ENCODE results near the gene ARL6IP5.
A peak's percentile ranks its signal among the peaks of the same experiment; 100 is the strongest.

Gene ARL6IP5, protein sequence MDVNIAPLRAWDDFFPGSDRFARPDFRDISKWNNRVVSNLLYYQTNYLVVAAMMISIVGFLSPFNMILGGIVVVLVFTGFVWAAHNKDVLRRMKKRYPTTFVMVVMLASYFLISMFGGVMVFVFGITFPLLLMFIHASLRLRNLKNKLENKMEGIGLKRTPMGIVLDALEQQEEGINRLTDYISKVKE

DNA sequence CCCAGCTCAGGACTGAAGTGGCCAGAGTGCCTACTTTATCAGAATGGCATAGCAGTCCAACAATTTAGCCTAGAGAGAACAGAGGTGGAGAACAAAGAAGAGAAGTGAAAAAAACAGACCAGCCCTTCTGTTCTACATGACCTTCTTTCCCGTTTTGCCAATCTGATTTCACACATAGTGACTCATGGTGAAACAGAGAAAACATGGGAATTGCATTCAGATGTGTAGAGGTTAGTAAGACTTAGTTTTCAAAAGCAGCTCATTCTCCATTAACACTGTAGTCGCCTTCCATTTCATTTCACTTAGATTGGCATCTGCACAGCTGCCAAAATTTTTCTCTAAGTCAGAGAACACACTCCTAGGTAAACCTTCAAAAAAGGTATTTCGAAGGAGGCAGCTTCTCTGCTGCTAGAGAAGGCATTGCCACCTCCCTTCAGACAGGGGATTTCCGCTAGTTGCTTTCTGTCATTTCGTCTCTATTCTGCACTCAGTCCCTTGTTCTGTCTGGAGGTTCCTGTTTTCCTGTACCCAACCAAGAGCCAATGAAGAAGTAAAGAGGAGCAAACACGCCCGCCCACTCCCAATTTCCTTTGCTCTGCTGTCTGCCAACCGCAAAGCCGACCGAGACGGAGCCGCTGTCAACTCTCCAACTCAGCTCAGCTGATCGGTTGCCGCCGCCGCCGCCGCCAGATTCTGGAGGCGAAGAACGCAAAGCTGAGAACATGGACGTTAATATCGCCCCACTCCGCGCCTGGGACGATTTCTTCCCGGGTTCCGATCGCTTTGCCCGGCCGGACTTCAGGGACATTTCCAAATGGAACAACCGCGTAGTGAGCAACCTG is at the start of gene ARL6IP5:
Gene ARL6IP5 (plus strand): TSS at position 612 of the 842 bp plus-strand sequence. CDS start 111 bp downstream, at position 723.
- DNase-seq (ENCODE audit: low read depth) = peak; percentile 93

DNA sequence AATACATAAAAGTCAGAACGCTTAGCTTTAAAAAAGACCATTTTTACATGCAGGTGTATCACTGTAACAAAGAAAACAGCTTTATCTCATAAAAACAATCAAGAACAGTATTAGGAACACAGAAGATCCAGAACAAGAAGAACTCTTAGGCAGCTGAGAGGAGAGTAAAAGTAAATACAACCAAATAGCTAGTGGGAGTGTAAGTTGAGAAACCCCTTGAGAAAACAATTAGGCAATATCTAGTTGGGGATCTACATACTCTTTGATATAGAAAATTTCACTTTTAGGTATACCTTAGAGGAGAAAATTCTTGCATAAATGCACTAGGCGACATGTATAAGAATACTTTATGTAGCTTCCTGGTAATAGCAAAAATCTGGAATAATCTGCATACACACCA is 40.1 kb upstream of the ARL6IP5 start:
- DNase-seq (ENCODE audit: low read depth) = no peak

DNA sequence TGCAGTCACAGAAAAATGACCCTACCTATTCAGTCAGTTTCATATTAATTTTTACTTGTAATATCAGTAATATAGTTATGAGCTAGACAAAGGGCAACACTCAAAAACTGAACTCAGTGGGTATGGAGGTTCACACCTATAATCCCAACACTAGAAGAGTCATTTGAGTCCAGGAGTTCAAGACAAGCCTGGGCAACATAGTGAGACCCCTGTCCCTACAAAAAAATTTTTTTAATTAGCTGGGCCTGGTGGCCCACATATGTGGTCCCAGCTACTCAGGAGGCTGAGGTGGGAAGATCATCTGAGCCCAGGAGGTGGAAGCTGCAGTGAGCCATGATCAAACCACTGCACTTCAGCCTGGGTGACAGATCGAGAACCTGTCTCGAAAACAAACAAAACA is 35.7 kb upstream of the ARL6IP5 start:
- DNase-seq (ENCODE audit: low read depth) = no peak

GRCh38 chr3:69051756-69052471 is 32.8 kb upstream of the ARL6IP5 start, which contains the start of gene TMF1:
Gene TMF1, minus strand, starts transcription at chr3:69052333. Its CDS starts 247 bp downstream, at chr3:69052086.
- DNase-seq (ENCODE audit: low read depth) = peak; percentile 99

DNA sequence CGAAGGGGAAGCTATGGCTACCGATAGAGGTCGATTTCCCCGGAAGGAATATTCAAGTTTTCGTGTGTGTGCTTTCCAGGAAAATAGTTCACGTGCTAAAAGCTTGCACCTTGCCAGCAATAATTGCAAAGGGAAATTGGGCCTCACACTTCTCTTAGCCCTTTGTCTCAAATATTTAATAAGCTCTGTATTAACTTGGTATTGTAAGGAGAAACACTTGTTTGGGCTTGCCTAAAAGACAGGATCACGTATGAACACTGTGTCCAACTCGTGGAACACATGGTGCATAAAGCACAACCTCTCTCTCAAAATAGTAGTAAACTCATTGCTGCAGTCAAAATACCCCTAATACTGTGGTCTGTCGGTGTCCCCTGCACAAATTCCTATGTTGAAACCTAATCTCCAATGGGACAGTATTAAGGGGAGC is 32.3 kb upstream of the ARL6IP5 start:
- no peak for DNase-seq (ENCODE audit: low read depth)

GRCh38 chr3:69058180-69058946 is 26.4 kb upstream of the ARL6IP5 start:
- DNase-seq (ENCODE audit: low read depth) = no peak

GRCh38 chr3:69058947-69059224 is 25.9 kb upstream of the ARL6IP5 start:
- no peak for DNase-seq (ENCODE audit: low read depth)

DNA sequence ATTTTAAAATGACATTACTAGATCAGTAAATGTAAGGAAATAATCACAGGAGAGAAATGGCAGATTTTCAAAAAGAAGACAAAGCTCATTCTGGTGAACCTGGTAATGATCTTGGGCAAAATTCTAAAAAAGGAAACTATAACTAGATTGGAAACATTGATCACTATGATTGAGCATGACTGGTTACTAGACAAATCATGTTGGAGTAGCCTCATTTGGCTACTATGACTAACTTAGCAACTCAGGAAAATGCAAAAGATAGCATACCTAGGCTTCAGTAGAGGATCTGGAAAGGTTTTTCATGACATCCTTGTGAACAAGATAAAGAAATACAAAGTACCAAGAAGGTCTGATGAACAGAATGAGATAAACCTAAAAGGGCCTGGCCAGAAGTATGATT is 25.0 kb upstream of the ARL6IP5 start:
- DNase-seq (ENCODE audit: low read depth) = no peak

DNA sequence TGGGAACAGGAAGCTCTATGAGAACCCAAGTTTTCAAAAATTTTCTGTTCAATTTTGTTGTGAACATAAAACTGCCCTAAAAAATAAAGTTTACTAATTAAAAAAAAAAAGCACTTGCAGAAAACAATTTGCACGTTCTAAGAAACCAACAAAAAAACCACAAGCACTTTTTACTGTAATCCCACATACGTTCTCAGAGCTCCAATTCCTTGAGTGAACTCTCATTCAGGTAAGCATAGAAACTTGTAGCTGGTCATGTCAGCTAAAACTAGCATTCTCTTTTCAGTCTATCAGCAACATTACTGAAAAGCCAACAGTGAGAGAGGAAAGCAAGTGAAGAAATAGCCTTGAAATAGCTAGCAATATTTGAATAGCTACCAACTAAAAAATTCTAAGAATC is 21.1 kb upstream of the ARL6IP5 start:
- no peak for DNase-seq (ENCODE audit: low read depth)

DNA sequence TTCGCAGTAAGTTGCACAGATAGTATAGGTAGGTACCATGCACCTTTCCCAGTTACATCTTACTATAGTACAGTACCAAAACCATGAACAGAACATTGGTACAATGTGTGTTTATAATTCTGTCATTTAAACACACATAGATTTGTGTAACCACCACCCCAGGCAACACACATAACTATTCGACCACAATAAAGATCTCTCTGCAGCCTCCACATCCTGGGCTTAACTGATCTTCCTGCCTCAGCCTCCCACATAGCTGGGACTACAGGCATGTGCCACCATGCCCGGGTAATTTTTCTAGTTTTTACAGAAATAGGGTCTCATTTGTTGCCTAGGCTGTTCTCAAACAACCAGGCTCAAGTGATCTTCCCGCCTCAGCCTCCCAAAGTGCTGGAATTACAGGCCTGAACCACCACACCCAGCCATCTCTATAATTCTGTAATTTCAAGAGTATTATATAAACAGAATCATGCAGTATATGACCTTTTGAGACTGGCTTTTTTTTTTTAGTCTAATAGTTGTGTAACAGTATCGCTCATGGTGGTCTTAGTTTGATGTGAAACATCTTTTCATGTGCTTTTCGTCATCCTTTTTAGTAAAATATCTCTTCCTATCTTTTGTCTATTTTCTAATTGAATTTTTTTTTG is 19.3 kb upstream of the ARL6IP5 start:
- DNase-seq (ENCODE audit: low read depth) = no peak

GRCh38 chr3:69066121-69066520 is 18.6 kb upstream of the ARL6IP5 start:
- DNase-seq (ENCODE audit: low read depth) = no peak

DNA sequence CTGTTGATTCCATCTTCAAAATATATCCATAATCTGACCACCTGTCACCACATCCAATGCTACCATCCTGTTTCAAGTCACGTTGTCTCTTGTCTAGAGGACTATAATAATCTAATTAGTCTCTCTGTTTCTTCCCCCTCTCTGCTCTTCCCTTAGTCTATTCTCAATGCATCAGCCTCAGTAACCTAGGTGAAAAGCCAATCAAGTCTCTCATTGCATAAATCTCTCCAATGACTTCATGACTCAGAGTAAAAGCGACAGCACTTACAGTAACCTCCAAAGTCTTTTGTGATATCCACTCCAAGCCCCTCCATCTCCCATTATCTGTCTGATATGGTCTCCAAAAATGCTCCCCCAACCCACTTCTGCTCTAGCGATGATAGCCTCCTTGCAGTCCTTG is 11.8 kb upstream of the ARL6IP5 start:
- no peak for DNase-seq (ENCODE audit: low read depth)

GRCh38 chr3:69079269-69080159 is 5.2 kb upstream of the ARL6IP5 start:
- DNase-seq (ENCODE audit: low read depth) = peak; percentile 33

DNA sequence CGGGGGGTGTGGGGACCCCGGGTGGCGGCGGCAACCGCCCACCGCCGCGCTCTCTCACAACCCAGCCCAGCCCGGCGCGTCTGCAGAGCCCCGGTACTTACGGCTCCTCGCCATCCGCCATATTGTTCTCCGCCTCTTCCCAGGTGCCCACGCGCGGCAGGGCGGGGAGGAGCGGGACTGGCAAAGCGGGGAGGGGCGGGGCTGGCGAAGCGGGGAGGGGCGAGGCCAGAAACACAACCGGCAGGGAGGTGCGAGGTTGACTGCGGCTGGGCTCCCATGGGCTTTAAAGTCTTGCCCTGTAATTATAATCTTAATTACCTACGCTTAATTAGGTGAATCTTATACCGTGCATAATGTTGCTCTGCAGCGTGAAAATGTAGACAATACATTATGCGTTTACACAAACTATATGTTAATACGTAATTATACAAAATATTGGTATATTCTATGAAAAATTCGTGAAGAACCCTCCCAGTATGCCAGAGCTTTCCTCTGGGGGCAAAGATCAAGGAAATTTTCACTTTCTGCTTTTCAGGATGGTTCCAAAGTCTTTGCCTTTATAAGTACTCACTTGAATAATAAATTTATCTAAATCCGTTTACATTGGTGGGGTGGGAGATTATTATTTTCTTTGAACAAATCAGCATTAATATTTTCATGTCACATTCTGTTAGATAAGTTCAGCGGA is 4.4 kb upstream of the ARL6IP5 start, which contains the start of gene UBA3:
Gene UBA3 (minus strand): TSS at position 133 of the 688 bp plus-strand sequence. CDS start 12 bp downstream, at position 121.
- peak; percentile 90 for DNase-seq (ENCODE audit: low read depth)

DNA sequence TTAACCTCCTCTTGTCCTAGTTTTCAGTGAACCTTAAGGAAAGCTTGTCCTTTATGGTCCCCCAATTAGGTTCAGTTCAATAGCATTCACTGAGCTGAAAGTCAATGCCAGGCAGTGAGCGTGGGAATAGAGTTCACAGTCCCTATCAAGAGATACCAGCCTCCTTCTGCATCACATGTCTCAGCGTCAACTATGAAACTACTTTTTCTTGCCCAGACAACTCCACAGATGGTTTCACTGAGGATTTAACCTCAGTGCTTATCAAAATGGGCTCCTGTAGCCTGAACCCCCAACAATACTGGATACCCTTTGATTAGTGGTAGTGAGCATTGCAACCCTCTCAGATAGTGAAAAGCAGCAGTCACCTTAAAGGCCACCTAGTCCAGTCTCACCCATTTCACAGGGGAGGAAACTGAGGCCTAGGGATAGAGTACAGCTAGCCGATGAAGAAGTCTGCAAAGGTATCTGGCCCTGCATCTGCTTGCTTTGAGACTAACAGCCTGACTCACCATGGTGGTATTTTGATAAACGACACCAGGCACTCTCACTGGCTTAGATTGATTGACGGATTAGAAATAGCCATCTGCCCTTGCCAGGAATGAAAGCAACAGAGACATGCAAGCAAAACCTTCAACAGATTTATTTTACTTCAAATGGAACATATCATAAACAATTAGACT is 3.0 kb upstream of the ARL6IP5 start:
- DNase-seq (ENCODE audit: low read depth) = peak; percentile 43

- peak; percentile 32 for DNase-seq (ENCODE audit: low read depth)
These were observed 2.4 kb upstream of the ARL6IP5 start for GRCh38 chr3:69082361-69082760.

GRCh38 chr3:69082805-69083204 is 1.9 kb upstream of the ARL6IP5 start:
- DNase-seq (ENCODE audit: low read depth) = peak; percentile 77

- peak; percentile 43 for DNase-seq (ENCODE audit: low read depth)
These were observed 563 bp downstream of the ARL6IP5 start for GRCh38 chr3:69085168-69085832.
